Activated T-cell treated with anti-CD3 and anti-CD28 coated beads, Interleukin-2, amount 50 U/mL, for 48 hours (primary cell): ENCODE results near the gene TYSND1.
"Not testable (repeated sequence)": the region's sequence is repeated elsewhere in the genome, so short reads cannot be mapped to it uniquely, and the experiment has no call there.

Experiments
- DNase-seq, 2 experiments: peaks; one replicate each; pipeline ENCODE4 v3.0.0-alpha.2; 2020

The TYSND1 gene

DNA sequence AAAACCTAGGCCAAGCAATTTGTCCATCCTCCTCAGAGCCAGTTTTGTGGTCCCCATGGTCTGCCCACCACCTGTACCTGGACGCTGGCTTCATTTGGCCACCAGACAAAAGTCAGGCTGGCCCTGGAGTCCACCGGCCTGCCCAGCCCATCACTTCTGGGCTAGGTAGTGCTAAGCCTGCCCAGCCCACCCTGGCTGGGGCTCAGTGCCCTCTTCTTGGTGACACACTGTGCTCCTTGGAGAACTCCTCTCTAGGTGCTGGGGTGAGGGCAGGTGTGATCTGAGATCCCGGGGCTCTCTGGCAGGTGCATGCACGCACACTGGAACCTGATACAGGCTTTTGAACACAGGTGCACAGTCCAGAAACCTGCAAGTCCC is 15.0 kb downstream of the TYSND1 start:
- no peak for DNase-seq

DNA sequence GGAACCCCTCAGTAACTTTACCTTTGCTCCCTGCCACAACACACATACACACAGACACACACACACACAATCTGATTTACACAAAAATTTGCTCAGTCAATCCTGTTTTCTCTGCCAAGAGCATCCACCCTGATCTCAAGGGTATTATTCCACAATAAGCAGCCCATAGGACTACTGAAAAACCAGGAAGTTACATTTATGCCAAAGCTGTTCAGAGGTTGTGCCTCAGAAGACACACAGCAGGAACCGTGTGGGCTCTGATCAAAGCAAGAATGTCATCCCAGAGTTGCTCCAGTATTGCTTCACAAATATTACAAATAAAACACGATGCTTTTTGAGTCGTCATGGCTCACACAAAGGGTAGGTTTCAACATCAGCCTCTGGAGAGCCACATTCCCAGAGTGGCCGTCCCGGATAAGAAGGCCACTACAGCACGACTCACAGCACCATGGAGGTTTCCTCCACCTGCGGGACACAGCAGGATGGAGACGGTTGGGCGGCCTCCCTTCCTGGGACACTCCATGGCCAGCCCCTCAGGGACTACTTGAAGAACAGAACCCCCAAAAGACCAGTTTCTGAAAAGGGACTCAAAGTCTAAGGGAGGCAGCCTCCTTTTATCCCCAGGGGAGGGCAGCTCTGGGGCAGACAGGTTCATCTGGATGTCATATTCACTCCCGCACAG is 15.5 kb downstream of the TYSND1 start:
- no peak for DNase-seq

DNA sequence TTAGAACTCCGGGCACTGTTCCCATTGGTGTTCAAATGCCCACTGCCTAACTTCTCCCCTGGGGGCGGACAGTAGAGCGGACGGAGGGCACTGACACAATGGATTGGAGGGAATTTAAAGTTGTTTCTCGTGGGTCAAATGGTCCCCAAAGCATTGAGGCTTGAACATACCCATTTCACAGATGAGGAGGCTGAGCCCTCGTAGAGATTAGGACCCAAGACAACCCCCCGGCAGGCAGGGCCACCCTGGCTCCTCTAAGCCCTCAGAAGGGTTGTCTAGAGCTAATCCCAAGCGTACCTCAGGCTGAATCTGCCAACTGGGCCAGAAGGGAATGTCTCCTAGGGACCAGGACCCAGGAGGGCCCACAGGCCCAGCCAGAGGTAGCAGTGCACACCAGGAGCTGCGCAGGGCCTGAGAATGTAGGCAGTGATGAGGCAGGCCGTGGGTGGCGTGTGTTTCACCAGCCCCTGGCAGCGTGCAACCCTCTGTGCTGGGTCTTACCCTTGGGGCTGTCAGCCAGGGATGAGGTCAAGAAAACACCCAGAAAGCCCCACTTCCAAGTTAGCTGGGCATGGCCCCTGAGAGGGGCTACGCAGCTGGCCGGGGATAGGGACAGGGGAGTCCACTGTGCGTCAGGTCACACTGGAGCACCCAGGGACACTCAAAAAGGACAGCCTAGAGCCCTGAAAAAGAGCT is 19.7 kb downstream of the TYSND1 start:
- no peak for DNase-seq

DNA sequence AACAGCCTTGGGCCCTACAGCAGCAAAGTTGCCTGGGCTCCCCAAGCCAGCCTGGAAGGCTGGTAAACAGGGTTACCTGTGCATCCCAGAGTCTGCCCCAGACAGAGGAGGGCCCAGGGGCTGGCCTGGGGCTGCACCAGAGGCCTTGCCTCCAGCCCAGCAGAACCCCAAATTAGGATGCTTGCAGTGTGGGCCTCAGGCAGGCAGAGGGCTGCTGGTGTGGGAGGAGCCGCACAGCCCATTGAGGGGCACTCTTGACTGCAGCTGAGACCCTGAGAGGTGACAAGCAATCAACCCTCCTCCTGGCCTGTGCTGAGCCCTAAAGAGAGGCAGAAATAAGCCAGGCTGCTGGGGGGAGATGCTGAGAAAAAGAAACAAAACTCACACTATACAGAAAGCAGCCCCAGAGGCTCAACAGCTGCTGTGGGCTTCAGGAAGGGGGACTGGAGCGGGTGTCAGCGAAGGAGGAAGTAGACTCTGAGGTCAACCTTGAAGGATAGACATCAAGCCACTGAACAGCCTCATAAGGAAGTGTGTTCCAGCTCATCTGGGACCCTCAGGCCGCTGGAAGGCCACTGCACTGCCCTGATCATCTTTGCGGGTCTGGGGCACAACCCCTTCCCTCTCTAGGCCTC is 20.5 kb downstream of the TYSND1 start:
- DNase-seq = no peak

DNA sequence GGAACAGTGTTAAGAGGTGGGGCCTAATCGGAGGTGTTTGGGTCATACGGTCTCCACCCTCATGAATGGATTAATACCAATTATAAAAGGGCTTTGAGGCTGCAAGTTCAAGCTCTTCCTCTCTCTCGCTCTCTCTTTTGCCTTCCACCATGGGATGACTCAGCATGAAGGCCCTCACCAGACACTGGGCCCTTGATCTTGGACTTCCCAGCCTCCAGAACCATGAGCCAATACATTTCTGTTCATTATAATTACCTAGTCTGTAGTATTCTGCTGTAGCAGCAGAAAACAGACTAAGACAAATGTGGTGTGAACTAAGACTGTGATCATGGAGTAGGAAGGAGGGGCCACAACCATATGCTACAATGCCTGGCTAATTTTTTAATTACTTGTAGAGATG is 21.6 kb downstream of the TYSND1 start:
- no peak for DNase-seq

DNA sequence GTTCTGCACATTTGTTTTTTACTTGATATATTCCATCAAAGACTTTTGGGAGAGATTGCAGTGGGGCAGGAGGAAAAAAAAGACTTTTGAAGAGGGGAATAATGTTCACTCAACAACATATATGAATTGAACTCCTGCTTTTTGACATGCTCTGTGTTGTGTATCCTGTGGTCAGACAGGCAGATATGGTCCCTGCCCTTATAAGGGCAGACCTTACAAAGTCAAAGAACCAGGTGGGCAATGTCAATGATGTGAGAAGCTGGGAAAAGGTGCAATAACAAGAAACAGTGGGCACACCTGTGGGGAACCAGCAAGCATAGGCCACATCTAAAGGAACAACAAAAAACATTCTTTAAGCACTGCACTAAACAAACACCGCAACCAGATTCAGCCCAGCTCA is 22.1 kb downstream of the TYSND1 start:
- DNase-seq = no peak

DNA sequence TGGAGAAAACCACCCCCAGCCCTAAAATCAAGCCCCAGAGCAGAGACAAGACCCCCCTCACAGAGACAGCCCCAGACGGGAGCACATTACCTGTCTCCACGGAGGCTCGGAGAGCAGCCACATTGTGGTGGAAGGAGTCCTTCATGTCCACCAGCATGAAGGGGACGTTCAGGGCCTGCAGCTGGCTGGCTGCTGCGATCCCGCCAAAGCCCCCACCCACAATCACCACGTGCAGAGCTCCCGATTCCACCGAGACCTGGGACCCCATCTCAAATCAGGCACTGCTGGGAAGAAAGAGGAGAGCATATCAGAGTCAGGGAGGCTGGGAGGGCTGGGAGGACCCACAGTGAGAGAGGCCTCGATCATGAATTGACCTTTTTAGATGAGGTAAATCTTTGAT is 22.7 kb downstream of the TYSND1 start:
- no peak for DNase-seq

DNA sequence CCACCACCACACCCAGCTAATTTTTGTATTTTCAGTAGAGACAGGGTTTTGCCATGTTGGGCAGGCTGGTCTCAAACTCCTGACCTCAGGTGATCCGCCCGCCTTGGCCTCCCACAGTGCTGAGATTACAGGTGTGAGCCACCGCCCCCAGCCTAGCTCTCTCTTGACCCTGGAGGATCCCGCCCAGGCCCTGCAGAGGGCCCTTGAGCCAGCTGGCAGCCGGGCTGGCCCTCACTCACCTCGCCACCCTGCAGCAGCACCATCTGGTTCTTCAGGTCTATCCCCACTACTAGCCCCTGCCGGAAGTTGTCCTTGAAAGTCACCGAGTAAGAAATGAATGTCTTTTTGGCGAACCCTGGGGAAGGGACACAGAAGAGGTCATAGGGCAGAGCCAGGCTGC is 23.3 kb downstream of the TYSND1 start:
- not testable (repeated sequence) for DNase-seq

DNA sequence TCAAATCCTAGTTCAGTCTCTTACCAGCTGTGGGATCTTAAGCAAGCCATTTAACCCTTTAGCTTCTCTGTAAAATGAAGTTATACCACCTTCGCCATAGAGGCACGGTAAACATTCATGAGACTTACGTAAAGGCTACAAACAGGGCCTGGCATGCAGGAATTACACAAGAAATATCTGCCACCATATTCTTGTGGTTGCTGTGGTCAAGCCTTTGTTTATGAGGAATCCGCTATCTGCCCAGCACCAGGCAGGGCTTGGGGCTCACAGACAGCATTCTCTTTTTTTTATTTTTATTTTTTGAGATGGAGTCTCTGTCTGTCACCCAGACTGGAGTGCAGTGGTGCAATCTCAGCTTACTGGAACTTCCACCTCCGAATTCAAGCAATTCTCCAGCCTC is 23.8 kb downstream of the TYSND1 start:
- no peak for DNase-seq

DNA sequence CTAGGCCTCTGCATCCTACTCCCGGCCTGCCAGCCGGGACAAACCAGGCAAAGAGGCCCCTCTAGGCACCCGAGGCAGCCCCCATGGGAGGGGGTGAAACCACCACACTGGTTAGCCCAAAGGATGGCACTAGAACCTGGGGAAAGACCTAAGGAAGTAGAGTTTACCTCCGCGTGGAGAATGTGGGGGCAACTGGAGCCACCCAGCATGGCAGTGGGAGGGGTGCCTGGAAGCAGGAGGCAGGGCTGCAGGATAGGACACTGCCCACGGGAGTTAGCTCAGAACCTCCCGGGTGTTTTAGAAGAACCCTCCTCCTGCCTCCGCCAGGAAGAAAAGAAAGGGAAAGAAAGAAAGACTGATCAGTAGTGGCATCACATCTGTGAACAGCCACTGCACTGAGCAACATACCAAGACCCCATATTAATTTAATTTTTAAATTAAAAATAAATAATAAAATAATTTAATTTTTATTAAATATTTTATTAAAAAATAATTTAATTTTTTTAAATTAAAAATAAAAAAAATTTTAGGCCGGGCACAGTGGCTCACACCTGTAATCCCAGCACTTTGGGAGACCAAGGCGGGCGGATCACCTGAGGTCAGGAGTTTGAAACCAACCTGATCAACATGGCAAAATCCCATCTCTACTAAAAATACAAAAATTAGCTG is 25.1 kb downstream of the TYSND1 start:
- no peak for DNase-seq

DNA sequence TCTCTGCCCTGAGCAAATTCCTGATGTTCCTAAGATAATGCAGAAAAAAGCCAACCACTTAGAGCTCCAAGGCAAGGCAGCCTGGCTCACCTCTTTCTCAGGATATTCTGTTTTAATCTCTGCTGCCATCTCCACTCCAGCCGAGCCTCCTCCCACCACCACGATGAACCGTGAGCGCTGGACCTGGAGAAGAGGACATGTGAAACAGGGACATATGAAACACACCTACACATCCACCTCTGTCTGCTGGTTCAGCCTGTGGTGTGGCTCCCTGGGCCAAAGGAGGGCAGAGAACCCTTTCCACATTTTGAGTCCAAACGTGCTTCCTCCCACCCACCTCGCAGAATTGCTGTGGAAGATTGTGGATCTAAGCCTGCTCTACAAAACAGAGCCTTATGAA is 26.1 kb downstream of the TYSND1 start:
- no peak for DNase-seq

DNA sequence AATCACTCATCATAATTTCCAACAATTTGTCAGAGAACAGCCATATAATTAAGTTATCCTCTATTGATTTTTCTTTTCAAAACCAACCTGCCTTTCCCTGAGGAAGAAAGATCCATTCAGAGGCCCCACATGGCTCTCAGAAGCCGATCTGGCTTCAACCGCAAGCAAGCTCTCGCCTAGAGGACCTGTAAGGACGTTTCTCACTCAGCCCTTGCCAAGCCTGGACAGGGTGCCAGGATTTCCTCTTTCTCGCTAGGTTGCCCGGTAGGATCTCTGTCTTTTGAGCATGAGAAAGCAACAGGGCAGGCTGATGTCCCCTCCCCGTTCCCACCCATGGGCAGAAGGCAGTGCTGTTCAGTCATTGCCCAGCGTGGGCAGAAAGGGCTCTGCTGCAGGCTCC is 26.9 kb downstream of the TYSND1 start:
- no peak for DNase-seq

DNA sequence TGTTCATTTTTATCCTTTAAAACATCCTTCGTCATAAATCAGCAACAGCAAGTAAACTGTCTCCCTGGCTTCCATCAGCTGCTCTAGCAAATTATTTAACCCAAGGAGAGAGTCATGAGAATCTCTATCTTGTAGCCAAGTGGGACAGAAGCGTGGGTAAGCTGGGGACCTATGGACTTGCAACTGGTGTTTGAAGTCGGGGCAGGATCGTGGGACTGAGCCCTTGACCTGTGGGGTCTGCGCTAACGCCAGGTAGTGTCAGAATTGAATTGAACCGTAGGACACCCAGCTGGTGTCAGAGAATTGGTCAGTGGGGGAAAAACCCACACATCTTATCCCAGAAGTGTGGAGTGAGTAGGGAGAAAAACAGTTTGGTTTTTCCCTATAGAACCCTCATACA is 27.3 kb downstream of the TYSND1 start:
- DNase-seq = no peak

DNA sequence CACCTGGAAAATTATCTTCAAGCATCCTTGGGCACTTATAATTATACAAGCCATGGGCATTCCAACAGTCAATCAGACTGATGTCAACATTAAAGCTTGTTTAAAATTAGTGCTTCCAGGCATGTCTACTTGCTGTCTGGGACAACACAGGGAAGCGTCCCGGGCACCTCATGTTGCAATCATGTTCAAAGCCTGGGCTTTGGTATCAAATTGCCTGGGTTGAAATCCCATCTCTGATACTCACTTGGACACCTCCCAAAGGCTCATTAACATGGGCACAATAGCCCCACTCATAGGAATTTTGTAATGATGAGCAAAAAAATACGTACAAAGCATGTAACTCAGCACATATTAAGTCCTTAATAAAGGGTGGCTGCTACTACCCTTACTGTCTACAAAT is 28.3 kb downstream of the TYSND1 start:
- DNase-seq = no peak

DNA sequence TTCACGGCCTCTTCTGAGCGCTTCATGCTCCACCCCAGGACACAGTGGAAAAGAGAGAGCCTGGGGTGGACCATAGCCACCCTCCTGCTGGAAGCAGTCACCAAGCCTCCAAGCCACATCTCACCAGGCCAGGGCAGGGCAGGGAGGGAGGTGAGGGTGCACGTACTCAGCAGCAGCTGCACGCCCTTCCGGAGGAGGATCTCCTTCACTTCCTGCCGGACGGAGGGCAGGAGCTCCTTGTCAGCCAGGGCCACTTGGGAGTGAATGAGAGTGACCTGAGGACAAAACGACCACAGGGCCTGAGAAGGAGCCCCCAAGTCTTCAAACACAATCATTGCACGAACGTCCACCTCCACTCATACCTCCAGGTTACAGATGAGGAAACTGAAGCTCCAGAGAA is 28.9 kb downstream of the TYSND1 start:
- no peak for DNase-seq

DNA sequence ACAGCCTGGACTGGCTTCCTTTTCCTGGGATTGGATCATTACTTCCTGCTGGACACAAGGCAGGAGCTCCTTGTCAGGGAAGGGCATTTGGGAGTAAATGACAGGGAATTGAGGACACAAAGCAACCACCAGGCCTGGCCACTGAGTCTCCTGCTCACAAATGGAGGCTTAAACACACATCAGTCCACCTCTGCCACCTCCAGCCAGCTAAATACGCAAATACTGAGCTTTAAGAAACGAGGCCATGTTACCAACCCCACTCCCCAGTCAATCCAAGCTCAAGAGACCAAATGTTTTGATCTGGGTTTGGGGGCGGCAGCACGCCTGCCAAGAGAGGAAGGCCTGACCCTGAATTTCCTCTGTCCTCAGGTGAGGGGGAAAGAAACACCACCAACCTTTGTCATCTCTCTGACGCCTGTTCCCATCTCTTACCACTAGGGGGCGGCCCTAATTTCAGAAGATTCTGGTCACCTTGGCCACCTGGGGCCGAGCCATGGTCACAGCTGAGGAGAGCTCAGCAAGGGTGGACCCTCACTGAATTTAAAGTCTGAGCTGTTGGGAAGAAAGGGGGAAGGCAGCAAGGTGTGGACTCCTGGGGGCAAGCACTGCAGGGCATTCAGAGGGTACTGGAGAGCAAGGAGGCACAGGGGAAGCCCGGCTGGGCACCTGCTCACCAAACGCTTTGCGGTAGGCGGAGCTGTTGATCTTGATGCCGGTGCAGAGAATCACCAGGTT is 30.4 kb downstream of the TYSND1 start:
- peak; percentile 73 to 76 for DNase-seq

DNA sequence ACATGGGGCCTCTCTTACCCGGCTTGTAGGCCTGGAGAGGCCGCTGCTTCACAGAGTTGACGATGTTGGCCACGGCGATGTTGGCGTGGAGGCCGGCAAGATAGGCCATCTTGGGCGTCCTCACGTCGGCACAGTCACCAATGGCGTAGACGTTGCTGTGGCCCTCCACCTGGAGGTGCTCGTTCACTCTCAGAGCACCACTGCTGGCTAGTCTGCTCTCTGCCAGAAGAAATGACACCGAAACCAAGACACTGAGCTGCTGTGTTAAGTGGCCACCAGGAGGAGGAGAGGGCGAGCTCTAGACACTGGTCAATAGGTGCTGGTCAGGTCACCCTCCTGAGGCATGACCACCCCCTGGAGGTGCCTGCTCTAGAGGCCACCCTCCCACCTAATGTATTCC is 31.6 kb downstream of the TYSND1 start:
- DNase-seq = no peak

DNA sequence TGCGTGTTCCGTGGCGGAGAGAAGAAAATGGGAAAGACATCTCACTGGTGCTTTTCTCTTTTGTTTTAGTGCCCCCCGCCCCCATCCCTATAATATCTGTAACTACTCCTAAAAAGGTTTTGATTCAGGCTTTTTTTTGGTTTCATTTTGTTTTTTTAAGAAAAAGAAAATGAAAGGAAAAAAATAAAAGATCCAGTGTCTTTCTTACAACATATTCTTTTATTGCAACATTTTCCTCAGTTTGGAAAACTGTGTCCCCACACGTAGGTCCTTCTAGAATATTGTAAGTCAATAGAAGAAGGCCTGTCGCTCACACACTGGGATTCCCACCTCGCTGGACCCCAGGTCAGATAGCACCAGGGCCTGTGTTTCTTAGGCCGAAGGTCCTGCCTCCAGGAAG is 34.4 kb downstream of the TYSND1 start:
- DNase-seq = no peak

DNA sequence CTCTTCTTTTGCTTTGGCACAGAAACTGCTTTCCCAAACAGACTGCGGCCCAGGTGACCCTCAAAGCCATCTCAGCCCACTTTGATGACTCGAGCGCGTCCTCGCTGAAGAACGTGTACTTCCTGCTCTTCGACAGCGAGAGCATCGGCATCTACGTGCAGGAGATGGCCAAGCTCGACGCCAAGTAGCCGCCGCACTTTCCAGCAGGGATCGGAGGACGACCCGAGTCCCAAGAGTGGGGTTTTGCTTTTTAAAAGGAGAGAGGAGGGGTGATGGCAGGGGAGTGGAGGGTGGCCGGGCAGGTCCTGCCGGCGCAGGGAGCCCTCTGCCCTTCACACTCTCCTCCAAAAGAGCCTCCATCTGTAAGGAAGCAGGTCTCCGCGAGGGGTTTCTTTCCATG is 35.0 kb downstream of the TYSND1 start:
- DNase-seq = no peak

DNA sequence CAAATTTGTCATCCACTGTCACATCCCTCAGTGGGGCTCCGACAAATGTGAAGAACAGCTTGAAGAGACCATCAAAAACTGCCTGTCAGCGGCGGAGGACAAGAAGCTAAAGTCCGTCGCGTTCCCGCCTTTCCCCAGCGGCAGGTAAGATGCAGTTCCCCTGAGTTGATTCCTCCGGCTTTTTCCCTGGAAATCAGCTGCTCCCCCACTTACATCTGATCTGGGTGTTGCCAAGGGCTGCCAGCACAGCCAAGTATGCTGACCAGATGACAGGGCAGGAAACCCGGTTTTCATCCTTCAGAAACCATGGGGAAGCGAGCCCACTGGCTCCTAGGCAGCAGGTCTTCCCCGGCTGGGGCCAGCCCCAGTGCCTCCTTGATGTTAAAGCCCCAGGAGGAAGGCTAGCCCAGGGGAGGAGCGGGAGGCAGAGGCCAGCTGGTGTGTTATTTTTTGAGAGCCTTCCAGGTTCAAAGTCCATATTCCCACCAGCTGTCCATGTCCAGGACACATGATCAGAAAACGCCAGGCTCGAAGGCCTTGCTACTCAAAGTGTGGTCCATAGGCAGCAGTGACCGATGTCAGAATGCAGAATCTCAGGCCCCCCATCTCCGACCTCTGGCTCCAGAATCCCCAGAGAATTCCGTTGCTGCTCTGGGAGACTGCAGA is 37.3 kb downstream of the TYSND1 start:
- DNase-seq = no peak

DNA sequence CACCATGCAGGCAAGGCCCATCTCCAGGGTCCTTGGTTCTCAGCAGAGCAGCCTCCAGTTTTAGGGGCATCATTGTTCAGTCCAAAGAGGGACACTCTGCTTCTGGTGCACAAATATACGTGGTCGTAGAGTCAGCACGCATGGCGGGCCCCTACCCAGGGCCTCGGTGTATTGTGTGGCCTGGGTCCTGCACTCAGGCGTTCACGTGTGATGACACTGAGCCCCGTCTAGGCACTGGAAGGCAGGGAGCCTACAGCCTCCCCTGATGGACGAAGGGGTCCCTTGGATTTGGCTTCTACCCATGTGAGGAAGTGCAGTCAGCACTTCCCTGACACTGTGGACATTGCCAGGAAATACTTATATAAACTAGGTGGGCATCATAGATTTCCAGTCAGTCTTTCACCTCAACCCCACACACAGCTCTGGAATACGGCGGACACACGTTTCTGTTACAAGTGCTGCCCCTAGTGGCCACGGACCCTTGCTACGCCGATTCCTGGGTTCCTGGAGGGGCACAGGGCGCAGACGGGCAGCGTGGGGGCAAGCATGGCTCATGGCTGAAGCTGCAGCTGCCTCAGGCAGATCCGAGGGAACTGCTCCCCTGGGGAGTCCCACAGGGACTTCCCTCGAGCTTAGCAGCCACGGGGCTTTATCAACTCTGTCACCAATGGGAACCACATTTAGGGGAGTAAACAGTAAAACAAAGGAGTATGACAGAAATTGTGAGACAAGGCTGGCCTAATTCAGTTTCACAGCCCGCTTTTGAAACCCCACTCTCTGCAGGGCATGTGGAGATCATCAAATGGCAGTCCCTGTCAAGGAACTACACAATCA is 39.3 kb downstream of the TYSND1 start:
- DNase-seq = peak; percentile 48 to 54

DNA sequence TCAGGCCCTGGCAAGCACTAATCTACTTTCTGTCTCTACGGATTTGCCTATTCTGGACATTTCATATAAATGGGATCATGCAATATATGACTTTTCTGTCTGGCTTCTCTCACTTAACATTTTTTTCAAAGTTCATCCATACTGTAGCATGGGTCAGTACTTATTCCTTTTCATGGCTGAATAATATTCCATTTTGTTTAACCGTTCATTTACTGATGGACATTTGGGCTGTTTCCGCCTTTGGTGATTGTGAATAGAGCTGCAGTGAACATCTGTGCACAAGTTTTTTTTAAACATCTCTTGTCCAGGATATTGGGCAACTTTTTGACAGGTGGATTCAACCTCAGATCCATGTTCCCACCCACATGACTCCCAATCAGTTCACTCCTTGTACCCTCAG is 44.8 kb downstream of the TYSND1 start:
- no peak for DNase-seq
